22Rv1 (cell line): ENCODE measurements around the gene RUNX2.

Experiments
- CTCF ChIP-seq: fragments of 450-650 bp; IDR thresholded peaks from 2 replicates; pipeline ENCODE4 v1.5.1; 2017; ENCODE audit warnings: mild to moderate bottlenecking
- ZFX ChIP-seq: fragments of 450-650 bp; IDR thresholded peaks from 2 replicates; pipeline ENCODE4 v1.6.1; 2017; ENCODE audit warnings: antibody characterized with exemption, borderline replicate concordance

GRCh38 chr6:45688180-45688579 lies 360.1 kb downstream of the RUNX2 start:
- TF ChIP-seq CTCF (no peak), ZFX (no peak)
